Body of pancreas (tissue), 4 donors: ENCODE data around the gene FAM83D.

Experiments used
- CTCF ChIP-seq, 7 experiments: fragments of 450-650 bp in 4 of 7; fragments of 200-600 bp in 3 of 7; sonication (generic) in 3 of 7; IDR thresholded peaks; one replicate each; pipeline ENCODE4 v1.5.1; 2016 to 2019; ENCODE audit warnings: antibody characterized with exemption in 7 of 7
- POLR2A ChIP-seq, 3 donors: fragments of 450-650 bp; IDR thresholded peaks; one replicate each; pipeline ENCODE4 v1.6.1; 2016; ENCODE audit warnings: antibody characterized with exemption in 3 of 3, mild to moderate bottlenecking in 2 of 3

- no peak for TF ChIP-seq CTCF (IDR thresholded peaks at IDR 0.05)
- TF ChIP-seq POLR2A (IDR thresholded peaks at IDR 0.05) = no peak
These were observed 37.5 kb downstream of the FAM83D start for GRCh38 chr20:38963745-38964144.
